Thyroid gland (tissue), 4 donors: ENCODE data around the gene SHC4.

Experiments
- POLR2A ChIP-seq, 2 donors: fragments of 450-650 bp; IDR thresholded peaks; one replicate each; pipeline ENCODE4 v1.6.1; 2017; ENCODE audit warnings: antibody characterized with exemption in 2 of 2, mild to moderate bottlenecking in 2 of 2, moderate library complexity in 1 of 2
- TF ChIP-seq, protein P1 (sequence below), 6 experiments: fragments of 200-600 bp in 3 of 6; fragments of 450-650 bp in 3 of 6; sonication (generic) in 3 of 6; IDR thresholded peaks; one replicate each; pipeline ENCODE4 v1.5.1; 2016 to 2019; ENCODE audit warnings: antibody characterized with exemption in 6 of 6, mild to moderate bottlenecking in 2 of 6, inconsistent platforms in 1 of 6, moderate library complexity in 1 of 6

DNA sequence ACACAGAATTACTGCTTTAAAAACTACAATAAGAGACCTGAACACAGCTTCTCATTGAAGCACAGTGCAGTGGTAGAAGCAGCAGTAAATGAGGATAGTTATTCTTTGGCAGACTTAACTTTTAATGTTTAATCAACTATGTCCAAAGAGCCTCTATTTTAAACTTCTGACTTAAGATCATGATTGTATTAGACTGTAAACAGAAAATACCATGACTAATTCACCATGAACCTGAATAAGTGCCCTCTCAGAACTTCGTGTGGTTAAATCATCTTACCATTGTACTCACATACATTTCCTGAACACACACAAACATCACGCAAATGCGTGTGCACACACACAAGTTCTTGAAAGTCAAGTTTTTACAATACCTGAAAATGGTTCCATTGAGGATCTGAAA, 166.8 kb downstream of the SHC4 start:
- TF ChIP-seq POLR2A (IDR thresholded peaks at IDR 0.05) = no peak
- TF ChIP-seq, protein P1, sequence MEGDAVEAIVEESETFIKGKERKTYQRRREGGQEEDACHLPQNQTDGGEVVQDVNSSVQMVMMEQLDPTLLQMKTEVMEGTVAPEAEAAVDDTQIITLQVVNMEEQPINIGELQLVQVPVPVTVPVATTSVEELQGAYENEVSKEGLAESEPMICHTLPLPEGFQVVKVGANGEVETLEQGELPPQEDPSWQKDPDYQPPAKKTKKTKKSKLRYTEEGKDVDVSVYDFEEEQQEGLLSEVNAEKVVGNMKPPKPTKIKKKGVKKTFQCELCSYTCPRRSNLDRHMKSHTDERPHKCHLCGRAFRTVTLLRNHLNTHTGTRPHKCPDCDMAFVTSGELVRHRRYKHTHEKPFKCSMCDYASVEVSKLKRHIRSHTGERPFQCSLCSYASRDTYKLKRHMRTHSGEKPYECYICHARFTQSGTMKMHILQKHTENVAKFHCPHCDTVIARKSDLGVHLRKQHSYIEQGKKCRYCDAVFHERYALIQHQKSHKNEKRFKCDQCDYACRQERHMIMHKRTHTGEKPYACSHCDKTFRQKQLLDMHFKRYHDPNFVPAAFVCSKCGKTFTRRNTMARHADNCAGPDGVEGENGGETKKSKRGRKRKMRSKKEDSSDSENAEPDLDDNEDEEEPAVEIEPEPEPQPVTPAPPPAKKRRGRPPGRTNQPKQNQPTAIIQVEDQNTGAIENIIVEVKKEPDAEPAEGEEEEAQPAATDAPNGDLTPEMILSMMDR (IDR thresholded peaks at IDR 0.05) = no peak
